ENCODE data around the gene KAT2A. TPM values are rescaled to one million over a fixed set of nuclear protein-coding genes. Genes with fewer than 3 reads are reported as not detected.

The KAT2A gene
- total RNA-seq, 2 experiments from 2014 or later, result 52.6 to 54.2 TPM

- ChIA-PET POLR2A (no interaction called here), CTCF (interaction anchor here (0.6 to 2.5 kb wide), 10 partner anchors 19 to 284 kb away, joined by 3 to 15 read pairs (median 3); partner anchors contain the start of genes DNAJC7 and KCNH4)
These were observed 1.9 kb downstream of the KAT2A start for GRCh38 chr17:42119301-42119700.

- POLR2A ChIA-PET, result no interaction called here
- CTCF ChIA-PET, result interaction anchor here (0.5 to 2.5 kb wide), 11 partner anchors 51 to 284 kb away, joined by 3 to 15 read pairs (median 4); partner anchors contain the start of genes DNAJC7, GHDC, KCNH4 and NKIRAS2
These were observed 2.6 kb downstream of the KAT2A start for GRCh38 chr17:42118545-42118944.

- CTCF ChIA-PET, result interaction anchor here (0.5 to 2.5 kb wide), 12 partner anchors 17 to 273 kb away, joined by 3 to 15 read pairs (median 4); partner anchors contain the start of genes DNAJC7, GHDC, KCNH4 and NKIRAS2
- POLR2A ChIA-PET, result no interaction called here
These were observed 3.0 kb downstream of the KAT2A start for GRCh38 chr17:42118126-42118510.

- CTCF ChIA-PET, result interaction anchor here (0.6 to 2.5 kb wide), 14 partner anchors 15 to 187 kb away, joined by 3 to 15 read pairs (median 4); partner anchors contain the start of genes DNAJC7, GHDC, KCNH4 and NKIRAS2
- POLR2A ChIA-PET, result no interaction called here
These were observed 3.6 kb downstream of the KAT2A start for GRCh38 chr17:42117397-42118125.

- ChIA-PET POLR2A (no interaction called here), CTCF (interaction anchor here (0.8 to 2.5 kb wide), 11 partner anchors 9 to 152 kb away, joined by 3 to 15 read pairs (median 4); partner anchors contain the start of genes GHDC and NKIRAS2)
These were observed 4.3 kb downstream of the KAT2A start for GRCh38 chr17:42116705-42117396.

- ChIA-PET CTCF (interaction anchor here (1.1 to 4.6 kb wide), 4 partner anchors 47 to 98 kb away, joined by 3 to 29 read pairs (median 4); partner anchors contain the start of genes DNAJC7, KCNH4 and NKIRAS2), POLR2A (interaction anchor here (1.3 to 1.7 kb wide), 2 partner anchors 94 to 96 kb away, joined by 5 to 6 read pairs; partner anchors contain the start of genes DNAJC7 and NKIRAS2)
These were observed 7.0 kb downstream of the KAT2A start for GRCh38 chr17:42114118-42114517.

- ChIA-PET POLR2A (interaction anchor here (0.6 to 3.0 kb wide), 7 partner anchors 10 to 147 kb away, joined by 4 to 7 read pairs (median 5); partner anchors contain the start of genes CNP, DNAJC7 and NKIRAS2), CTCF (interaction anchor here (0.9 to 4.6 kb wide), 9 partner anchors 46 to 198 kb away, joined by 3 to 29 read pairs (median 4); partner anchors contain the start of genes DNAJC7, KCNH4 and NKIRAS2)
These were observed 7.7 kb downstream of the KAT2A start for GRCh38 chr17:42113293-42114069.

- CTCF ChIA-PET, result interaction anchor here (0.9 to 4.6 kb wide), 9 partner anchors 45 to 199 kb away, joined by 3 to 29 read pairs (median 3); partner anchors contain the start of genes DNAJC7, KCNH4 and NKIRAS2
- POLR2A ChIA-PET, result interaction anchor here (0.6 to 3.0 kb wide), 8 partner anchors 9 to 182 kb away, joined by 3 to 7 read pairs (median 4); partner anchors contain the start of genes CNP, DNAJC7, KAT2A and NKIRAS2
These were observed 8.5 kb downstream of the KAT2A start, which contains the start of gene DHX58 for GRCh38 chr17:42112552-42113176. TSS of gene DHX58 (minus strand) at chr17:42112714. CDS start at chr17:42111892, 822 bp downstream.

- CTCF ChIA-PET, result interaction anchor here (0.5 to 4.6 kb wide), 9 partner anchors 10 to 279 kb away, joined by 3 to 29 read pairs (median 4); partner anchors contain the start of genes DNAJC7 and NKIRAS2
- POLR2A ChIA-PET, result interaction anchor here (0.6 to 3.0 kb wide), 7 partner anchors 8 to 181 kb away, joined by 3 to 7 read pairs (median 4); partner anchors contain the start of genes CNP, KAT2A, ODAD4 and ZNF385C
These were observed 9.2 kb downstream of the KAT2A start for GRCh38 chr17:42111871-42112551.

- CTCF ChIA-PET, result interaction anchor here (0.5 to 4.6 kb wide), 5 partner anchors 10 to 278 kb away, joined by 3 to 29 read pairs (median 4); partner anchors contain the start of genes DNAJC7 and NKIRAS2
- POLR2A ChIA-PET, result interaction anchor here (1.3 to 3.0 kb wide), 2 partner anchors 9 to 145 kb away, joined by 4 to 7 read pairs; partner anchors contain the start of genes CNP and KAT2A
These were observed 9.9 kb downstream of the KAT2A start for GRCh38 chr17:42111265-42111636.

- ChIA-PET POLR2A (interaction anchor here (1.3 to 3.0 kb wide), 2 partner anchors 10 to 144 kb away, joined by 4 to 7 read pairs; partner anchors contain the start of genes CNP and KAT2A), CTCF (interaction anchor here (1.3 to 4.6 kb wide), 4 partner anchors 9 to 91 kb away, joined by 4 to 29 read pairs (median 8); partner anchors contain the start of genes DNAJC7 and NKIRAS2)
These were observed 10.6 kb downstream of the KAT2A start for GRCh38 chr17:42110301-42111264.

GRCh38 chr17:42109086-42109485, 12.1 kb downstream of the KAT2A start:
- POLR2A ChIA-PET, result interaction anchor here (0.5 kb wide), 1 partner anchor 497 kb away, joined by 3 read pairs; no protein-coding TSS in a partner anchor
- CTCF ChIA-PET, result interaction anchor here (0.9 to 1.6 kb wide), 4 partner anchors 8 to 145 kb away, joined by 3 to 6 read pairs (median 6); no protein-coding TSS in a partner anchor

GRCh38 chr17:42107597-42108576, 13.3 kb downstream of the KAT2A start:
- POLR2A ChIA-PET, result interaction anchor here (0.5 to 1.4 kb wide), 3 partner anchors 61 to 92 kb away, joined by 4 read pairs; no protein-coding TSS in a partner anchor
- CTCF ChIA-PET, result interaction anchor here (1.0 to 2.2 kb wide), 6 partner anchors 9 to 145 kb away, joined by 4 to 5 read pairs (median 4); partner anchors contain the start of genes KCNH4 and NKIRAS2

- ChIA-PET CTCF (interaction anchor here (0.9 to 2.2 kb wide), 7 partner anchors 9 to 144 kb away, joined by 3 to 8 read pairs (median 4); partner anchors contain the start of genes KCNH4 and NKIRAS2), POLR2A (interaction anchor here (0.6 to 0.8 kb wide), 2 partner anchors 61 to 140 kb away, joined by 3 to 4 read pairs; no protein-coding TSS in a partner anchor)
These were observed 14.0 kb downstream of the KAT2A start for GRCh38 chr17:42107124-42107523.
